ENCODE results near the gene INPP5B.

INPP5B gene

GRCh38 chr1:37915476-37916093, 31.3 kb downstream of the INPP5B start:
- TF ChIP-seq FOXP2 (optimal IDR thresholded peaks at IDR 0.05; ENCODE audit: borderline replicate concordance, extremely low read depth, extremely low read length, insufficient read depth) (no peak), TAF1 (IDR thresholded peaks at IDR 0.05; ENCODE audit: borderline replicate concordance, insufficient read depth, low read length) (no peak), POLR2AphosphoS5 (IDR thresholded peaks at IDR 0.05; ENCODE audit: low read depth, low read length) (no peak), REST (IDR thresholded peaks at IDR 0.05; ENCODE audit: insufficient read depth in 1 of 2, low read depth in 2 of 2, low read length in 2 of 2) (no peak), SIN3A (IDR thresholded peaks at IDR 0.05; ENCODE audit: borderline replicate concordance, insufficient read depth, low read length) (no peak)

GRCh38 chr1:37914719-37915475, 32.0 kb downstream of the INPP5B start:
- TF ChIP-seq POLR2AphosphoS5 (IDR thresholded peaks at IDR 0.05; ENCODE audit: low read depth, low read length) (no peak), TAF1 (IDR thresholded peaks at IDR 0.05; ENCODE audit: borderline replicate concordance, insufficient read depth, low read length) (no peak), SIN3A (IDR thresholded peaks at IDR 0.05; ENCODE audit: borderline replicate concordance, insufficient read depth, low read length) (no peak), FOXP2 (optimal IDR thresholded peaks at IDR 0.05; ENCODE audit: borderline replicate concordance, extremely low read depth, extremely low read length, insufficient read depth) (no peak), REST (IDR thresholded peaks at IDR 0.05; ENCODE audit: insufficient read depth in 1 of 2, low read depth in 2 of 2, low read length in 2 of 2) (no peak)

- TF ChIP-seq REST (IDR thresholded peaks at IDR 0.05; ENCODE audit: insufficient read depth in 1 of 2, low read depth in 2 of 2, low read length in 2 of 2): no peak
Observed at GRCh38 chr1:37905727-37906126, 41.1 kb downstream of the INPP5B start.

- TF ChIP-seq FOXP2 (optimal IDR thresholded peaks at IDR 0.05; ENCODE audit: borderline replicate concordance, extremely low read depth, extremely low read length, insufficient read depth) (no peak), SIN3A (IDR thresholded peaks at IDR 0.05; ENCODE audit: borderline replicate concordance, insufficient read depth, low read length) (no peak), TAF1 (IDR thresholded peaks at IDR 0.05; ENCODE audit: borderline replicate concordance, insufficient read depth, low read length) (no peak), REST (IDR thresholded peaks at IDR 0.05; ENCODE audit: insufficient read depth in 1 of 2, low read depth in 2 of 2, low read length in 2 of 2) (no peak), POLR2AphosphoS5 (IDR thresholded peaks at IDR 0.05; ENCODE audit: low read depth, low read length) (no peak)
Observed at GRCh38 chr1:37902983-37903382, 43.9 kb downstream of the INPP5B start.
